Neural cell (in vitro differentiated cells): ENCODE data around the gene C5AR1. TPM values are rescaled to one million over a fixed set of nuclear protein-coding genes. Genes with fewer than 3 reads are reported as not detected.

Experiments used
- H2AFZ ChIP-seq: fragments of 200-600, 300-800 bp; sonication (generic), shearing (Covaris generic); 2 replicates; pipeline ENCODE4 v1.6.0; 2014; ENCODE audit warnings: low read depth, mild to moderate bottlenecking, antibody characterized with exemption, low read length, moderate library complexity
- H3F3A ChIP-seq: fragments of 200-600 bp; shearing (Covaris generic); 2 replicates; pipeline ENCODE4 v1.6.1; 2016; ENCODE audit warnings: mild to moderate bottlenecking, moderate library complexity, mixed read lengths, antibody characterized with exemption, low read length; ENCODE audit not compliant: insufficient read depth, poor library complexity, severe bottlenecking
- H3K27ac ChIP-seq: fragments of 200-600, 300-800 bp; sonication (generic), shearing (Covaris generic); 2 replicates; pipeline ENCODE4 v1.5.1; 2014; ENCODE audit warnings: mild to moderate bottlenecking, low read length, moderate library complexity
- H3K27me3 ChIP-seq: fragments of 300-800, 200-600 bp; sonication (generic), shearing (Covaris generic); 2 replicates; pipeline ENCODE4 v1.6.0; 2014; ENCODE audit warnings: mild to moderate bottlenecking, low read depth, low read length, moderate library complexity; ENCODE audit not compliant: insufficient read depth
- H3K36me3 ChIP-seq: fragments of 300-800, 200-600 bp; sonication (generic), shearing (Covaris generic); 2 replicates; pipeline ENCODE4 v1.5.1; 2014; ENCODE audit warnings: mild to moderate bottlenecking, antibody characterized with exemption, low read length, moderate library complexity; ENCODE audit not compliant: insufficient read depth
- H3K4me2 ChIP-seq: fragments of 300-800, 200-600 bp; sonication (generic), shearing (Covaris generic); 2 replicates; pipeline ENCODE4 v1.6.0; 2014; ENCODE audit warnings: mild to moderate bottlenecking, low read length
- H3K4me3 ChIP-seq: fragments of 300-800, 200-600 bp; sonication (generic), shearing (Covaris generic); 2 replicates; pipeline ENCODE4 v1.5.1; 2014; ENCODE audit warnings: mild to moderate bottlenecking, low read length, moderate library complexity
- H3K79me2 ChIP-seq: fragments of 200-600 bp; shearing (Covaris generic); replicated peaks from 2 replicates; pipeline ENCODE4 v1.6.0; 2014; ENCODE audit warnings: mild to moderate bottlenecking, low read length, moderate library complexity; ENCODE audit not compliant: insufficient read depth
- H3K9ac ChIP-seq: fragments of 300-800, 200-600 bp; sonication (generic), shearing (Covaris generic); 2 replicates; pipeline ENCODE4 v1.6.1; 2016; ENCODE audit warnings: mild to moderate bottlenecking, low read length, mixed read lengths
- H3K9me2 ChIP-seq: fragments of 200-600 bp; shearing (Covaris generic); 2 replicates; pipeline ENCODE4 v1.6.1; 2016; ENCODE audit warnings: mild to moderate bottlenecking, low read length, mixed read lengths; ENCODE audit not compliant: insufficient read depth
- H3K9me3 ChIP-seq: fragments of 200-600, 300-800 bp; sonication (generic), shearing (Covaris generic); 2 replicates; pipeline ENCODE4 v1.6.1; 2016; ENCODE audit warnings: mild to moderate bottlenecking, mixed run types, low read length, moderate library complexity, mixed read lengths
- H4K20me1 ChIP-seq: fragments of 200-600 bp; shearing (Covaris generic); 2 replicates; pipeline ENCODE4 v1.6.1; 2016; ENCODE audit warnings: mild to moderate bottlenecking, mixed run types; ENCODE audit not compliant: insufficient read depth
- EP300 ChIP-seq: fragments of 450-650 bp; conservative IDR thresholded peaks from 2 replicates; pipeline ENCODE4 v1.6.1; 2014; ENCODE audit warnings: antibody characterized with exemption, mild to moderate bottlenecking, moderate library complexity; ENCODE audit not compliant: poor library complexity, severe bottlenecking
- EZH2 ChIP-seq: fragments of 200-600, 300-800 bp; shearing (Covaris generic), sonication (generic); IDR thresholded peaks from 2 replicates; pipeline ENCODE4 v1.6.1; 2014; ENCODE audit warnings: antibody characterized with exemption, low read length, borderline replicate concordance, mild to moderate bottlenecking; ENCODE audit not compliant: insufficient read depth, poor library complexity, severe bottlenecking
- MXI1 ChIP-seq: fragments of 450-650 bp; conservative IDR thresholded peaks from 2 replicates; pipeline ENCODE4 v1.6.1; 2014; ENCODE audit warnings: antibody characterized with exemption, mild to moderate bottlenecking; ENCODE audit not compliant: poor library complexity, severe bottlenecking
- POLR2AphosphoS5 ChIP-seq: IDR thresholded peaks from 2 replicates; pipeline ENCODE4 v1.6.1; 2012
- RAD21 ChIP-seq: fragments of 450-650 bp; conservative IDR thresholded peaks from 2 replicates; pipeline ENCODE4 v1.6.1; 2014; ENCODE audit warnings: antibody characterized with exemption, mild to moderate bottlenecking, moderate library complexity
- SMC3 ChIP-seq: fragments of 450-650 bp; conservative IDR thresholded peaks from 2 replicates; pipeline ENCODE4 v1.6.1; 2014; ENCODE audit warnings: antibody characterized with exemption, mild to moderate bottlenecking, moderate library complexity; ENCODE audit not compliant: poor library complexity
- TAF1 ChIP-seq: IDR thresholded peaks from 2 replicates; pipeline ENCODE4 v1.6.1; 2012; ENCODE audit warnings: low read depth
- polyA plus RNA-seq: library from polyadenylated mRNA; depleted of rRNA; stranded (reverse); fragments of >200 nt; gene quantifications from 2 replicates; pipeline ENCODE4 v1.2.3, GENCODE V29; 2014
- TF ChIP-seq, protein P1 (sequence below): IDR thresholded peaks from 2 replicates; pipeline ENCODE4 v1.6.1; 2012; ENCODE audit warnings: borderline replicate concordance
- TF ChIP-seq, protein P2 (sequence below): fragments of 450-650 bp; IDR thresholded peaks from 2 replicates; pipeline ENCODE4 v1.5.1; 2014; ENCODE audit warnings: antibody characterized with exemption, mild to moderate bottlenecking, moderate library complexity; ENCODE audit not compliant: poor library complexity, severe bottlenecking

The C5AR1 gene
- polyA plus RNA-seq, 1 donor from 2014 or later, result not detected

DNA sequence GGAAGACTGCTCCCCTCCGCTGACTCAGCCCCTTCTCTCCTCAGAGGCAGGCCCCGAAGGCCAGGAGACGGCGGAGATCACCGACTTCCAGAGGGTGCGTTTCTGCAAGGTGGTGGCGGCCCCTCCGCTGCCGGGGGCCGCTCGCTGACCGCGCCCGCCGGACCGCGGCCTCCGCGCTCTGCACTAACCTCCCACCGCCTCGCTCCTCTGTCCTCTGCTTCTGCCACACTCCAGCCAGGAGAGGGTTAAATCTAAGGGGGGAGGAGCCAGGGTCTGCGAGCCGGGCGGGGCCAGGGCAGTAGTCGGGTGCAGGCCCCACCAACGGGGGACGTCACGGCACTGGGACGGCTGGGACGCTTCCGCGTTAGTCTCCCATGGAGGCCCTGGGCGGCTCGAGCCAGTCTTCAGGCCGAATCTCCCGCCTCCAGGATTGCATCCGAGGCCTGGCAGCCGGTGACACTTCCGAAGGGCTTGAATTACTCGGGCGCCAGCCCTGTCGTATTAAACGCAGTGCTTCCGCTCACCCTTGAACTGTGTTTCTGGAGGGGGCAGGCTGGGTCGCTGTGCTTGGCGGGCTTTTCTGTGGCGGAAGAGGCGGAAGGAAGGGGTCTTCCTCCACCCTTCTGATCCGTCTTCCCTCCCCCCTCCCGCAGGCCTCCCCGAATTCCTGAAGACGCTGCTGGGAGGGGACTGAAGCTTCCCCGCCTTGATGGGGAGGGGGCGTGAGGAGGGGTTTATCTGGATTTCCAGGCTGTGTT, 36.2 kb upstream of the C5AR1 start:
- Histone ChIP-seq H3K9ac (peak overlapping the region; percentile 85), H3K9me3 (no peaks in the 10 kb centered on the region), H4K20me1 (no peaks in the 10 kb centered on the region), H3F3A (no peaks in the 10 kb centered on the region), H3K4me3 (peak overlapping the region; percentile 72), H3K4me2 (peak overlapping the region; percentile 84), H2AFZ (peak overlapping the region; percentile 80), H3K27me3 (no peaks in the 10 kb centered on the region), H3K36me3 (no peaks in the 10 kb centered on the region), H3K27ac (peak overlapping the region; percentile 92), H3K79me2 (no peaks in the 10 kb centered on the region), H3K9me2 (no peaks in the 10 kb centered on the region)
- TF ChIP-seq POLR2AphosphoS5, result peak; percentile 89
- TF ChIP-seq EP300, result peak; percentile 48
- no peak for TF ChIP-seq EZH2
- TF ChIP-seq MXI1, result peak; percentile 67
- TF ChIP-seq, protein P1, sequence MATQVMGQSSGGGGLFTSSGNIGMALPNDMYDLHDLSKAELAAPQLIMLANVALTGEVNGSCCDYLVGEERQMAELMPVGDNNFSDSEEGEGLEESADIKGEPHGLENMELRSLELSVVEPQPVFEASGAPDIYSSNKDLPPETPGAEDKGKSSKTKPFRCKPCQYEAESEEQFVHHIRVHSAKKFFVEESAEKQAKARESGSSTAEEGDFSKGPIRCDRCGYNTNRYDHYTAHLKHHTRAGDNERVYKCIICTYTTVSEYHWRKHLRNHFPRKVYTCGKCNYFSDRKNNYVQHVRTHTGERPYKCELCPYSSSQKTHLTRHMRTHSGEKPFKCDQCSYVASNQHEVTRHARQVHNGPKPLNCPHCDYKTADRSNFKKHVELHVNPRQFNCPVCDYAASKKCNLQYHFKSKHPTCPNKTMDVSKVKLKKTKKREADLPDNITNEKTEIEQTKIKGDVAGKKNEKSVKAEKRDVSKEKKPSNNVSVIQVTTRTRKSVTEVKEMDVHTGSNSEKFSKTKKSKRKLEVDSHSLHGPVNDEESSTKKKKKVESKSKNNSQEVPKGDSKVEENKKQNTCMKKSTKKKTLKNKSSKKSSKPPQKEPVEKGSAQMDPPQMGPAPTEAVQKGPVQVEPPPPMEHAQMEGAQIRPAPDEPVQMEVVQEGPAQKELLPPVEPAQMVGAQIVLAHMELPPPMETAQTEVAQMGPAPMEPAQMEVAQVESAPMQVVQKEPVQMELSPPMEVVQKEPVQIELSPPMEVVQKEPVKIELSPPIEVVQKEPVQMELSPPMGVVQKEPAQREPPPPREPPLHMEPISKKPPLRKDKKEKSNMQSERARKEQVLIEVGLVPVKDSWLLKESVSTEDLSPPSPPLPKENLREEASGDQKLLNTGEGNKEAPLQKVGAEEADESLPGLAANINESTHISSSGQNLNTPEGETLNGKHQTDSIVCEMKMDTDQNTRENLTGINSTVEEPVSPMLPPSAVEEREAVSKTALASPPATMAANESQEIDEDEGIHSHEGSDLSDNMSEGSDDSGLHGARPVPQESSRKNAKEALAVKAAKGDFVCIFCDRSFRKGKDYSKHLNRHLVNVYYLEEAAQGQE, result peak; percentile 51

DNA sequence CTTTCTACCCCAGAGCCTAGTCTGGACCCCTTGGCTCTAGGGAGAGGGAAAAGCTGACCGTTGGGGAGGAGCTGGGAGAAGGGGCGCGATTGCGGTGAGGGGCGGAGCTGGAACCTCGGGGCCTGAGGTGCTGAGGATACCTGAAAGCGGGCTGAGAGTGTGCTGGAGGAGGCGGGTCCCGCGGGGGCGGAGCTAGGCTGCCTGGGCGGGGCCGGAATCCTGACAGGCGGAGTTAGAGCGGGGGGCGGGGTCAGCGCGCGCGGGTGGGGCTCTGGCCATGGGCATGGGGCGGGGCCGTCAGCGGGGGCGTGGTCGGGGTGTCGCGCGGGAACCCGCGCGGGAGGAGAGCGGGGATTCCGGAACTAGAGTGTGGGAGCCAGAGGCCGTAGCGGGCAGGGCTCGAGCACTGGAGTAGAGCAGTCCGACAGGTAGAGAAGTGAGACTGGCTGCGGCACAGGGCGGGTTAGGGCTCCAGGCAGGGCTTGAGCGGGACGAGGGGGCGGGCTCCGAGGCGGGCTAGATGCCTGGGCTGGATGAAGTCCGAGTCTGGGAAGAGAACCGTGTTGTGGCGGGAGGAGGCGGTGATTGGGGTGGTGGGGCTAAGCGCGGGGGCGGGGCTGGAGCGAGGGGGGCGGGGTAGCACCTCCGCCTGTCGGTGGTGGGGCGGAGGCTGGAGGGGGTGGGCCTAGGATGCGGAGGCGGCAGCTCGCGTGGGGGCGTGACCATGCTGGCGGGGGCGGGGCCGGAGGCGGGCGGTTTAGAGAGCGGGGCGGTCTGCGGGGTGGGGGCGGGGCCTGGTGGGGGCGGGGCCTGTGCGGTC, 35.4 kb upstream of the C5AR1 start, which contains the start of gene INAFM1:
INAFM1 (plus strand) TSS at position 815 of the 820 bp plus-strand sequence. CDS start 35 bp downstream, outside the sequence.
- Histone ChIP-seq H3K27ac (peak within 1 kb of the TSS; percentile 92), H4K20me1 (no peaks in the 10 kb centered on the region), H3K9me3 (no peaks in the 10 kb centered on the region), H3K4me2 (peak within 1 kb of the TSS; percentile 88), H3K9ac (peak within 1 kb of the TSS; percentile 85), H3F3A (no peaks in the 10 kb centered on the region), H3K79me2 (no peaks in the 10 kb centered on the region), H2AFZ (peak within 1 kb of the TSS; percentile 80), H3K4me3 (peak within 1 kb of the TSS; percentile 77), H3K36me3 (no peaks in the 10 kb centered on the region), H3K9me2 (no peaks in the 10 kb centered on the region), H3K27me3 (no peaks in the 10 kb centered on the region)
- no peak for TF ChIP-seq EZH2
- TF ChIP-seq EP300, result no peak
- TF ChIP-seq, protein P1, result peak; percentile 7
- TF ChIP-seq, protein P2, sequence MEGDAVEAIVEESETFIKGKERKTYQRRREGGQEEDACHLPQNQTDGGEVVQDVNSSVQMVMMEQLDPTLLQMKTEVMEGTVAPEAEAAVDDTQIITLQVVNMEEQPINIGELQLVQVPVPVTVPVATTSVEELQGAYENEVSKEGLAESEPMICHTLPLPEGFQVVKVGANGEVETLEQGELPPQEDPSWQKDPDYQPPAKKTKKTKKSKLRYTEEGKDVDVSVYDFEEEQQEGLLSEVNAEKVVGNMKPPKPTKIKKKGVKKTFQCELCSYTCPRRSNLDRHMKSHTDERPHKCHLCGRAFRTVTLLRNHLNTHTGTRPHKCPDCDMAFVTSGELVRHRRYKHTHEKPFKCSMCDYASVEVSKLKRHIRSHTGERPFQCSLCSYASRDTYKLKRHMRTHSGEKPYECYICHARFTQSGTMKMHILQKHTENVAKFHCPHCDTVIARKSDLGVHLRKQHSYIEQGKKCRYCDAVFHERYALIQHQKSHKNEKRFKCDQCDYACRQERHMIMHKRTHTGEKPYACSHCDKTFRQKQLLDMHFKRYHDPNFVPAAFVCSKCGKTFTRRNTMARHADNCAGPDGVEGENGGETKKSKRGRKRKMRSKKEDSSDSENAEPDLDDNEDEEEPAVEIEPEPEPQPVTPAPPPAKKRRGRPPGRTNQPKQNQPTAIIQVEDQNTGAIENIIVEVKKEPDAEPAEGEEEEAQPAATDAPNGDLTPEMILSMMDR, result no peak
- no peak for TF ChIP-seq SMC3
- TF ChIP-seq POLR2AphosphoS5, result peak; percentile 74
- peak; percentile 71 for TF ChIP-seq TAF1
- peak; percentile 6 for TF ChIP-seq MXI1
- TF ChIP-seq RAD21, result no peak
